Measurements from ENCODE around the gene IL17RE.
"Not testable (repeated sequence)": the region's sequence is repeated elsewhere in the genome, so short reads cannot be mapped to it uniquely, and the experiment has no call there.

Gene IL17RE, protein sequence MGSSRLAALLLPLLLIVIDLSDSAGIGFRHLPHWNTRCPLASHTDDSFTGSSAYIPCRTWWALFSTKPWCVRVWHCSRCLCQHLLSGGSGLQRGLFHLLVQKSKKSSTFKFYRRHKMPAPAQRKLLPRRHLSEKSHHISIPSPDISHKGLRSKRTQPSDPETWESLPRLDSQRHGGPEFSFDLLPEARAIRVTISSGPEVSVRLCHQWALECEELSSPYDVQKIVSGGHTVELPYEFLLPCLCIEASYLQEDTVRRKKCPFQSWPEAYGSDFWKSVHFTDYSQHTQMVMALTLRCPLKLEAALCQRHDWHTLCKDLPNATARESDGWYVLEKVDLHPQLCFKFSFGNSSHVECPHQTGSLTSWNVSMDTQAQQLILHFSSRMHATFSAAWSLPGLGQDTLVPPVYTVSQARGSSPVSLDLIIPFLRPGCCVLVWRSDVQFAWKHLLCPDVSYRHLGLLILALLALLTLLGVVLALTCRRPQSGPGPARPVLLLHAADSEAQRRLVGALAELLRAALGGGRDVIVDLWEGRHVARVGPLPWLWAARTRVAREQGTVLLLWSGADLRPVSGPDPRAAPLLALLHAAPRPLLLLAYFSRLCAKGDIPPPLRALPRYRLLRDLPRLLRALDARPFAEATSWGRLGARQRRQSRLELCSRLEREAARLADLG

DNA sequence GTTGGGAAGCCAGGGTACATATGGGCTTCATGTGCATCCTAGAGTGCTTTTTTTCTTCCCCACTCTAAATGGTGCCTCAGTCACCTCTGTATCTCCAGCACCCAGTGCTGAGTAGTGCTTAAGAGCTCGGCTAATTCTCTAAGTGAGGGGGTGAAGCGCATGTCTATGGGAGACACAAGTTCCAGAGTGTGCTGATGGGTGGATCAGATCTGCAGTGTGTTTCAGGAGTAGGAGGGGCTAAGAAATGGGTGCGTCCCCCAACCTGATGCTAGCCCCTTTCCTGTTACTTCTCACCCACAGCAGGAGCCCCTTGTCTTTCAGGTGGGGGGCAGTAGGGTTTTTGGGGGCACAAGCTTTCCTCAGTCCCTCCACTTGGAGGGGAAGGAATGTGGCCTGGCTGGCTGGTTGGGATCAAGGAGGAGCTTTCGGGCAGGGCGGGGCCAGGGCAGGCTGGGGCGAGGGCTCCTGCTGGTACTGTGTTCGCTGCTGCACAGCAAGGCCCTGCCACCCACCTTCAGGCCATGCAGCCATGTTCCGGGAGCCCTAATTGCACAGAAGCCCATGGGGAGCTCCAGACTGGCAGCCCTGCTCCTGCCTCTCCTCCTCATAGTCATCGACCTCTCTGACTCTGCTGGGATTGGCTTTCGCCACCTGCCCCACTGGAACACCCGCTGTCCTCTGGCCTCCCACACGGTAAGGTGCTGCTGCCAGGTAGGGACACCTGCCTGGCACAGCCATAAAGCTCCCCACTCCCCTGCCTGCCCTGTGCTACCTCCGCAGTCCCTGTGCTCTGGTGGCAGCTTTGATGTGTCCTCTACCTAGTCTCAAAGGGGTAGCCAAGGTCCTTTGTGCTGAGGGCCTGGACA is at the start of gene IL17RE:
Gene IL17RE, plus strand, starts transcription at position 477 of the 866 bp plus-strand sequence. Its CDS starts 85 bp downstream, at position 562.
- DNase-seq, result no peak

DNA sequence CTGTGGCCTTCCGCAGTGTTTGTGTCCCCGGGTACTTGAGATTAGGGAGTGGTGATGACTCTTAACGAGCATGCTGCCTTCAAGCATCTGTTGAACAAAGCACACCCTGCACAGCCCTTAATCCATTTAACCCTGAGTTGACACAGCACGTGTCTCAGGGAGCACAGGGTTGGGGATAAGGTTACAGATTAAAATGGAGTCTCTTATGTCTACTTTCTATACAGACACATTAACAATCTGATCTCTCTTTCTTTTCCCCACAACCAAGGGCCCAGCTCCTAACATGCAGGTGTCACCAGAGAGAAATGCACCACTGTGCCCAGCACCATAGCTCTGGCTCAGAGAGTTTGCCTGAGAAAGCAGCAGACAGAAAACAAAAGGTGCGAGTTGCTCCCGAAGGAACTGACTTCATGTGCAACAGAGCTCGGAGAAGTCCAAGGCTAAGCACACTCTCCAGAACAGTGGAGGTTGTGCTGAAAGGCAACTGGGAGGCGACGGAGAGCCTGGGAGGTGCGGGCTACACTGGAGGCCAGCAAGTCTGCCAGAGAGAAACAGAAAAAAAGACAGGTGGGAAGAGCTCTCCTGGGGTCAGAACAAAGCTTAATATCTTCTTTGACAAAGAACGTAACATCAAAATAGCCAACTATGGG is 48.2 kb upstream of the IL17RE start:
- not testable (repeated sequence) for DNase-seq

DNA sequence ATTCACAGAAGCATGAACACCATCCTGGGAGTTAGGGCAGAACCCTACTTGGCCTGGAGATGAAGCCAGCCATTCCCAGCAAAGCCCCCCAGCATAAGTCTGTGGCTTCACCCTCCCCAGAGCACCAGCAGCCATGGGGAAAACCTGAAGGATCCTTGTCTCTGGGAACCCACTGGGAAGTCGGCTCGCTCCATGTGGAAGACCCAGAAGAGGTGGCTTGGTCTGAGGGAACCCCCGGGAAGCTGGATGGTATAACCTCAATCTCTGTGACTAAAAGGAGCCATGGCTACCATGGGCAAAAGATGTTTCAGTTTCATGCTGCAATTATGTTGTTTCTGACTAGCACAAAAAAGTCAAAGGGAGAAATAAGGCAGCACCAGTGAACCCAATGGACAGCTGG is 47.1 kb upstream of the IL17RE start:
- no peak for DNase-seq

DNA sequence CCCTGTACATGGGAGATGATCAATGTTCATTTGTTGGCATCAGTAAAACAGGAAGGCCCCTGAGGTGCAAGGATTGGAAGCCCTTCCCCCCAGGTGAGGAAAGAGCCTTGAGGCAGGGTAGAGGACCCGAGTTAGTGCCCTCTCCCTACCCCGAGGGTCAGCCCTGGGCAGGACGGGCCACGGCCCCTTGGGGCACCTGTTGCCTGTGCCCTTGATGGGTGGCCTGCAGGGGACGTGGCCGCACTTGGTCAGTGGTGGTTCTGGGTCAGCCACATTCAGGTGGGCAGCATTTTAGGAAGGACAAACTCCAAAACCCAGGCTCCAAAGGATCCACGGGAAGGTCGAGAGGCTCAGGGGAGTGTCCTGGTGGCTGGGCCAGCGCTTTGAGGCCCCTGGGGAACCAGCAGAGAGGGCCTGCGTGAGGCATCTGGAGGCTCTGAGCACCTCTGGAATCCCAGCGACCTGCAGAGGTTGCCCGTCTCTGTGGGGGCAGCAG is 43.1 kb upstream of the IL17RE start:
- DNase-seq, result no peak

DNA sequence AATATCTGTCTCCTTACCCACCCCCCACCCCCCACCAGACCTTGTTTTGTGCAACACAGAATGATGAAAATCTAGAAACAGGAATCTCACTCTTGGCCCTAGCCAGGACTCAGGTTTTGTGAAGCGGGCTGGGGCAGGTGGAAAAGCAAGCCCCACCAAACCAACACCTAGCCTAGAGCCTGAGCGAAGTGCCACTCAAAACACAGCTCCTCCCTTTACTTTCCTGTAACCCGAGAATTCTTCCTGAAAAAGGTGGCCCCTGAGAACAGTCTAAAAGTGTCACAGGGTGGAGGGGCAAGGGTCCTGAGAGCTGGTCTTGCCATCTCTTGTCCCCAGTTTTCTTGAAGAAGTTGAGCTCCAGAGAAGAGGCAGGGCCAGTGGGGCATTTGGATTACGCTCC is 41.4 kb upstream of the IL17RE start:
- no peak for DNase-seq

DNA sequence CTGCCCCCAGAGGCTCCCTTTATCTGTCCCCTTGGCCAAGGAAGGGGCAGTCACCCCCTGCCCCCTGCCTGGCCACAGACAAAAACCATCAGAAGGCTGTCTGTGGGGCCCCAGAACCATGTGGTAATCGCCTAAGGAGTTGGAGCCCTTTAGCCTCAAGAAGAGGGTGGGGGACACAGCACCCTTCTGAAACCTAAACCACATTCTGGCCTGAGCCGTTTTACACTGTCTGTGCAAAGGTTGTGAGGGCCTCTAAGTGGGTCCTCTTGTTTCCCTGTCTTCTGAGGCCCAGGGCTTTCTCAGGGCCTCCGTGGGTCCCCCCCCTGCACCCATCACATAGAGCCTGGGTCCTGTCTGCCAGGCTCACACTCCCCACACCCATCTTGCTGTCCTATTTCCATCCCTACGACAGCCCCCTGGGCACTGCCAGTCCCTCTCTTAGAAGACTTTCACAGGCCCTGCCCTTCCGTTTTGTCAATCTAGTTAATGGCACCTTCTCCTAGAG is 41.0 kb upstream of the IL17RE start:
- DNase-seq, result no peak

DNA sequence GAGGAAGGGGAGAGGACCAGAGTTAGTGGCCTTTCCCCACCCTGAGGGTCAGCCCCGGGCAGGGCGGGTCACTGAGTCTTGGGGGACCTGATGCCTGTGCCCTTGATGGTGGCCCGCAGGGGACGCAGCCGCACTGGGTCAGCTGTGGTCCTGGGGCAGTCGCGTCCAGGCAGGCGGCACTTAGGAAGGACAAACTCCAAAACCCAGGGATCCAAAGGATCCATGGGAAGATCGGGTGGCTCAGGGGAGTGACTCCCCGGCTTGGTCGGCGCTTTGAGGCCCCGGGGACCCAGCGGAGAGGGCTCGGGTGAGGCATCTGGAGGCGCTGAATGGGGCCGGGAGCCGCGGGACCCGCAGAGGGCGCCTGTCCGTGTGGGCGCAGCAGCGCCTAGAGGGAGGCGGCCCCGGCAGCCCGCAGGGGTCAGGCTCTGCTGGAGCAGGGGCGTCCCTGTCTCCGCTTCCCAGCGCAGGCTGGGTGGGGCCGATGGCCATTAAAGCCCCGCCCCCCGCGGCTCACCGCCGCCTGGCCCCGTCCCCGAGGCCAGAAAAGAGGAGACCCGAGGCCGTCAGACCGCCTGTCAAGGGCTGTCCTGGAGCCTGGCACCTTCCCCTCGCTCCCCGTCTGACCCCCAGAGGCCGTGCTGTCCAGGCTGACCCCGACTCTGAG is 40.1 kb upstream of the IL17RE start:
- DNase-seq, result peak; percentile 21

DNA sequence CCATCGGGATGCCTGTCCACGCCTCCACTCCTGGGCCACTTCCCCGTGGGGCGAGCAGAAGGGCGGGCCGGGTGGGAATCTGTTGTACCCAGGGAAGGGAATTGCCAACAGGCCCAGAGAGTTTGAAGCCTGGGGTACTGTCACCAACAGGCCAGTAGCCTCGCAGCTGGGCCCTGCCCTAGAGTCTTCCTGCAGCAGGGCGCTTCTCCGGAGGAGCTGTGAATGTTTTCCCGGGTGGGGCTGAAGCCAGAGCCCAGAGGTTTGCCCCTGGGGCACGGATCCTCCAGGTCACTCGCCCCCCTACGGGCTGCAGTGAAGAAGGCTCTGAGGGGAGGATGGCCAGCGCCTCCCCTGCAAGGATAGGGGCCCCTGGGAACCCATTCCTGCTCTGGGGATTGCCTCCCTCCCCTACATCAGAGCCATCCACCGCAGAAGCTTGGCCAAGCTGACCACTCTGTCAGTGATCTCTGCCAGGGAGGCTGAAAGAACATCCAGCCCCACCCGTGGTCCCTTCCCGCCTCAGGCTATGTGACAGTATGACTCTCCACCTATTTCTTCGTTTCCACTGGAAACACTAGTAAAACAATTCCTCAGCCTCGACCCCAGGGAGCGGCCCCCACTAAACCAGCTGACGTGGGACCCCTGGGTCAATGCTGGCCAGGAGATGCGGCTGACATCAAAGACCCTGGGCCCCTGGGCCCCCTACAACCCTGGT is 39.4 kb upstream of the IL17RE start:
- no peak for DNase-seq

DNA sequence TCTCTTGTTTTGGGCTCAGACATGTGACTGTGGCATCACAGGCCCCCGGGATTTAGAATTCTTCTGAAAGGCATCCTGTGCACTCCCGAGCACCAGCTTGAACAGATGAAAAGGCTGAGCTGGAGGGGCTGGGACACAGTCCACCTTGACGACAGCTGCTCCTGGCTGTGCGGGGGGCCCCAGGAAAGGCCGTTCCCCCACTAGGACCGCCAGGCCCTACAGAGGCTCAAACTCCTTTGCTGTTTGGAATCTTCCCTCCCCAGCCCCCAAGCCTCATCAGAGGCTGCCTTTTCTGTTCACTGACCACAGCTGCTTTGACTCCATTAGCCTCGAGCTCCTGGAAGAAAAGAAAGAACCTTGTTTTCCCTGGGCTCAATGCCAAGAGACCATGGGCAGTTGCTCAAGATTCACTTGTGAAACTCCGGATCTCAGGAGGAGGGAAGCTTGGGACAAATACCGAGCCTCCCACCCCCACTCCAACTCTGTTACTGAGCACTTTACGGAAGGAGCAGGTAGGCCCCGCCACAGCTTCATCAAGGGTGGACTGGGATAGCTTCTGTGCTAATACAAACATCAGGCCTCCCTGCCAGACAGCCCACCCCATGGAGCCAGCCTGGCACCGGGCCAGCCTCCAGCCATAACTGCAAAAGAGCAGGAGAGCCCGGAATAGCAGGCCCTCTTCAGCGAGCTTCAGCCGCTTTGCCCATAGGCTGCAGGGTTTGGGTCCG is 38.3 kb upstream of the IL17RE start:
- no peak for DNase-seq

DNA sequence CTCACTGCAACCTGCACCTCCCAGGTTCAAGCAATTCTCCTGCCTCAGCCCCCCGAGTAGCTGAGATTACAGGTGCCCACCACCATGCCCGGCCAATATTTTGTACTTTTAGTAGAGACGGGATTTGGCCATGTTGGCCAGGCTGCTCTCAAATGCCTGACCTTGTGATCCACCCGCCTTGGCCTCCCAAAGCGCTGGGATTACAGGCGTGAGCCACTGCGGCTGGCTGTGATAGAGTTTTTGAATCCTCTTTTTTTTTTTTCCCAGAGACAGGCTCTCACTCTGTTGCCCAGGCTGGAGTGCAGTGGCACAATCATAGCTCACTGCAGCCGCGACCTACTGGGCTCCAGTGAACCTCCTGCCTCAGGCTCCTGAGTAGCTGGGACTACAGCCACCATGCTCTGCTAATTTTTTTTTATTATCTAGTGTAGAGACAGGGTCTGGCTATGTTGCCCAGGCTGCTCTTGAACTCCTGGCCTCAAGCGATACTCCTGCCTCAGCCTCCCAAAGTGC is 37.5 kb upstream of the IL17RE start:
- DNase-seq, result not testable (repeated sequence)

DNA sequence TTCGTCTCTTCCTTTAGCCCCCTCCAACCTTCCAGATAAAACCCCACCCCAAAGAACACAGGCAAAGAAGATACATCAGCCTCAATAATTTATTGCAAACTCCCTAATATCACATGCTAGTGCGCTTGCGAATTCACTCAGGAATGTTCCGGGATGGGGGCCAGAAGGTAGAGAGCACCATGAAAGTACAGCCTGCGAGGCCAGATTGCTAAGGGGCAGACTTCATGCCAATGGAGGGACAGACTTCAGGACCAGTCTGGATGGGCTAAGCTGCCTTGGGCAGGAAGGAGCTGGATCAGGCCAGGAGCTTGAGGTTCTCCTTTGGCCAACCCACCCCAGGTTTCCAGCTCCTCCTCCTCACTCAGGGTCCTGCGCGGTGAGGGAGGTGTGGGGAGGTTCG is 36.0 kb upstream of the IL17RE start:
- DNase-seq, result no peak

DNA sequence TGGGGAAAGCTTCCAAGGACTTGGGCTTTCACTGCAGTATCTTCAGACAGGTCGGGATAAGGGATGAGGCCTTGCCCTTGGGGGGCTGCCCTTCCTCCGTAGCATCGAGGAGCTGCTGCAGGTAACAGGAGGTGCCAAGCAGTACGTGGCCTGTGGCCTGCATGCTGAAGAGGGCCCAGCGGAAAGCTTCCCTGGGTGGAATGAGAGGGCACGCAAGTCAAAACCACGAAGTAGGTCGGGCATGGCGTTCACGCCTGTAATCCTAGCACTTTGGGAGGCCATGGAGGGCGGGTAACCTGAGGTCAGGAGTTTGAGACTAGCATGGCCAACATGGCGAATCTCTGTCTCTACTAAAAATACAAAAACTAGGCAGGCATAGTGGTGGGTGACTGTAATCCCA is 35.5 kb upstream of the IL17RE start:
- no peak for DNase-seq

DNA sequence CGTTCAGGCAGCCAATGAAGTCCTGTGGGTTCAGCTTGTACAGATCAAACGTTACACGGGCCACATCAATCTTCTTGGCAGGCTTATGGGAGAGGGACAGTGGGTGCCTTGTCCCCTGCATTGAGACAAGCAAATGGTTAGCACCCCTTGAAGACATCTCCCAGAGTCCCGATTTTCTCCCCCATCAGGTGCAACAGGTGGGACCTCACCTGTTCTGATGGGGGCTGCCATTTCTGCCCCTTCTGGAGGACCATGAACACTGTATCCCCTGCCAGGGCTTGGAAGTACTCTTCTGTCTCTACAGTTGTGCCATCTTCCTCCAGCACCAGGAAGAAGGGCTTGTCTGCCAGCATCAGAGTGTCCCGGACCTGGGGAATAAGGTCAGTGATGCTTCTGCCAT is 32.7 kb upstream of the IL17RE start:
- no peak for DNase-seq

DNA sequence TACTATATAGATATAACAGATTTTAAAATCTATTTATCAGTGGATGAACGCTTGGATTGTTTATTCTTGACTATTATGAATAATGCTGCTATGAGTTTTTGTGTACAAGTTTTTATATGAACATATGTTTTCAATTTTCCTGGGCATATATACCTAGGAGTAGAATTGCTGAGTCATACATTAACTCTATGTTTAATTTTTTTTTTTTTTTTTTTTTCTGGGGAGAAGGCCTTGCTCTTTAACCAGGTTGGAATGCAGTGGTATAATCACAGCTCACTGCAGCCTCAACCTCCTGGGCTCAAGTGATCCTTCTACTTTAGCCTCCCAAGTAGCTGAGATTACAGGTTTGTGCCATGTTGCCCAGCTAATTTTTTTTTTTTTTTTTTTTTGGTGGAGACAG is 31.7 kb upstream of the IL17RE start:
- no peak for DNase-seq

DNA sequence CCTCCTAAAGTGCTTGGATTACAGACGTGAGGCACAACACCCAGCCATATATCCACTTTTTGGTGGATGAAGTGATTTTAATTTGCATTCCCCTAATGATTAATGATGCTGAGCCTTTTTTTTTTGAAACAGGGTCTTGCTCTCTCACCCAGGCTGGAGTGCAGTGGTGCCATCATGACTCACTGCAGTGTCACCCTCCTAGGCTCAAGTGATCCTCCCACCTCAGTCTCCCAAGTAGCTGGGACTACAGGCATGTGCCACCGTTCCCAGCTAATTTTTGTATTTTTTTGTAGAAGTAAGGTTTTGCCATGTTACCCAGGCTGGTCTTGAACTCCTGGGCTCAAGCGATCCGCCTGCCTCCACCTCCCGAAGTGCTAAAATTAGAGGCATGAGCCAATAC is 30.6 kb upstream of the IL17RE start:
- DNase-seq, result not testable (repeated sequence)

DNA sequence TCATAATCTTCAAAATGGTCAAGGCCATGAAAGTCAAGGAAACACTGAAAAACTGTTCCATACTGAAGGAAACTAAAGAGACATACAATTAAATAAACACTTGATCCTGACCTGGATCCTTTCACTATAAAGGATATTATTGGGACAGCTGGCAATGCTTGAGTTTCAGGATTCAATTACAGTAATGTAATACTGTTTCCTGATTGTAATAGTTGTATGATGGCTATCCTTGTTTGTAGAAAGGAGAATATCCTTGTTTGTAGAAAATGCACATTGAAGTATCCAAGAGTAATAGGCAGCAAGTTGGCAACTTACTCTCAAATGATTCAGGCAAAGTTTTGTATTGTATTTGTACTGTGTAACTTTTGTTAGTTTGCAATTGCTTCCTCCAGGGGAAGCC is 27.2 kb upstream of the IL17RE start:
- no peak for DNase-seq

DNA sequence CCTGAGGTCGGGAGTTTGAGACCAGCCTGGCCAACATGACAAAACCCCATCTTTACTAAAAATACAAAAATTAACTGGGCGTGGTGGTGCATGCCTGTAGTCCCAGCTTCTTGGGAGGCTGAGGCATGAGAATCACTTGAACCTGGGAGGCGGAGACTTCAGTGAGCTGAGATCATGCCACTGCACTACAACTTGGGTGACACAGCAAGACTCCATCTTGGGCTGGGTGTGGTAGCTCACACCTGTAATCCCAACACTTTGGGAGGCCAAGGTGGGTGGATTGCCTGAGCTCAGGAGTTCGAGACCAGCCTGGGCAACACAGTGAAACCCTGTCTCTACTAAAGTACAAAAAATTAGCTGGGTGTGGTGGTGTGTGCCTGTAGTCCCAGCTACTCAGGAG is 26.4 kb upstream of the IL17RE start:
- not testable (repeated sequence) for DNase-seq

DNA sequence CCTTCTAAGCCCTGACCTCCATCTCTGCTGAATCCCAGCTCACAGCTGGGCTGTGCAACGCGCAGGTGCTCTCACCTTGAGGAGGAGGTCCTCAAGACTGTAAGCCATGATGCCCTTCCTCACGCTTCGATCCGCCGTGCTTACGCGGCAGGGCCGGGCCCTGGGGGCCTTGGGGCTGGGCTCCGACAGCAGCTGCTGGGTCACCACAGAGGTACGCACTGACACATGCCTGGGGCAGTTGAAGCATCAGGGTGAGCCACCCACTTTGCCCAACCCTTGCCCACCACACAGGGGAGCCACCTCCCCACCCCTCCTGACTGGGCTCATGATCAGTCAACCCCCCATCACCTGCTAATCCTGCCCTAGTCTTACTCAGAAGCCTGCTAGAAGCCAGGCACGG is 25.7 kb upstream of the IL17RE start:
- DNase-seq, result no peak

DNA sequence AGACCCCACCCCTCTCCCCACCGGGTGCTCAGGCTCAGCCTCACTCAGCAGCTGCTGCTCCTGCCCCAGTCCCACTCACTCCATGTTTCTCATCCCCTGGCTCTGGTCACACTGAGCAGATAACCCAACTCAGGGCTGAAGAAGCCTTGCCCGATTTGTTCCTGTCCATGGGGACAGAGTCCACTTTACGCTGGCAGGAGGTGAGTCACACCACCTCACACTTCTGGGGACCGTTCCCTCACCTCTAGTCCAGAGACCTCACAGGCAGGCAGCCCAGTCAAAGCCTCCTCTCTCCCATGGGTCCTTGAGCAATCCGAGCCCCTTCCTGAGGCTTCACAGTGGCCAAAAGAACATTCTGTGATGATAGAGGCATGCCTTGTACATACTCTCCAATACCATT is 23.9 kb upstream of the IL17RE start:
- no peak for DNase-seq

DNA sequence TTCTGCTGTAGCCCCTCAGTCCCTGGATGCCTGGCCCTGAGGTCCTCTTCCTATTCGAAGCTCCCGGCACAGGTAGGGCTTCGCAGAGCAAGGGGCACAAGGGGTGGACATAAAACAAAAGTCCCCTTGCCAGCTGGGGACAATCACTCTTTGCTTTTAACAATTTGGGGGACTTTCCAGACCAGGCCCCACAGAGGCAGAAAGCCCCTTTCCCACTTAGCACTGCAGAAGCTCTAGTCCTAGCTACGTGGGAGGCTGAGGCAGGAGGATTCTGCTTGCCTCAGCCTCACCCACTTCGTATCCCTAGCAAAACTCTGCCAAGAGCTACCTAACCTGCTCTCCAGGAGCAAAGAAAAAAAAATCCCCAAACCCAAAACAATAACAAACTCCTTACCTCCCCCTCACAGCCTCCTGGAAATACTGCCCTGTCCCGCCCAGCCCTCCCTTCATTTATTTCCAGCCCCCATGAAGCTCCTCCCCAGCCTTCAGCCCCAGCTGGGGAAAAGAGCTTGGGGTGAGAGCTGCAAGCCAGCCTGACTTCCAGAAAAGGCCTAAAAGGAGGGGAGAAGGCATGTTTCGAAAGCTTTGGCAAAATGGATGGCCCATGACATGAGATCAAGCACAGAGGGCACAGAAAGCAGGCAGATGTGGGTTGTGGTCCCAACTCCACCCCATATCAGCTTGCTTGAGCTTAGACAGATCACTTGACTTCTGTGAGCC is 22.7 kb upstream of the IL17RE start, which contains the start of gene CIDEC:
Gene CIDEC, minus strand, starts transcription at position 424 of the 720 bp plus-strand sequence. CDS start 1,767 bp downstream, outside the sequence.
- DNase-seq, result no peak

Measured in CD4-positive, alpha-beta T cell treated with Interleukin-17A for 1 hour (primary cell).